Hematopoietic multipotent progenitor cell (in vitro differentiated cells): ENCODE results near the gene MNX1. TPM values are rescaled to one million over a fixed set of nuclear protein-coding genes. Genes with fewer than 3 reads are reported as not detected.

Experiments
- DNase-seq, 3 donors: peaks; one replicate each; pipeline ENCODE4 v3.0.0-alpha.2; 2011 to 2015; ENCODE audit warnings: low read depth in 2 of 3, low spot score in 2 of 3
- total RNA-seq: library from RNA; depleted of rRNA; stranded (reverse); fragments of >200 nt; gene quantifications from one replicate; pipeline ENCODE4 v1.2.3, GENCODE V29; 2012

The MNX1 gene
- total RNA-seq, 1 donor = not detected

GRCh38 chr7:157033483-157034473 is 23.3 kb upstream of the MNX1 start:
- DNase-seq = no peak

- no peak for DNase-seq
Measured at GRCh38 chr7:157032644-157033482, 22.4 kb upstream of the MNX1 start.

GRCh38 chr7:157032128-157032527 is 21.7 kb upstream of the MNX1 start:
- no peak for DNase-seq

- no peak for DNase-seq
Measured at GRCh38 chr7:157028199-157028903, 17.9 kb upstream of the MNX1 start.

- no peak for DNase-seq
Measured at GRCh38 chr7:157027568-157028198, 17.2 kb upstream of the MNX1 start.

DNA sequence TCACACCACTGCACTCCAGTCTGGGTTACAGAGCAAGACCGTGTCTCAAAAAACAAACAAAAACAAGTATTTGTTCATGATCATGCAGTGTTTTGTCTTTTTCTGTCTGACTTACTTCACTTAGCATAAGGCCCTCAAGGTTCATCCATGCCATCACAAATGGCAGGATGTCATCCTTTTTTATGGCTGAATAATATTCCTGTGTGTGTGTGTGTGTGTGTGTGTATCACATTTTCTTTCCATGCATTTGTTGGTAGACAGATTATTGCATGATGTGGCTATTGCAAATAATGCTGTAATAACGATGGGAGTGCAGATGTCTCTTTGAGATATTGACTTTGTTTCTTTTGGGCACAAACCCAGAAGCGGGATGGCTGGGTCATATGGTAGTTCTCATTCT is 14.3 kb upstream of the MNX1 start:
- DNase-seq = no peak

GRCh38 chr7:157023589-157023905 is 13.1 kb upstream of the MNX1 start:
- no peak for DNase-seq

DNA sequence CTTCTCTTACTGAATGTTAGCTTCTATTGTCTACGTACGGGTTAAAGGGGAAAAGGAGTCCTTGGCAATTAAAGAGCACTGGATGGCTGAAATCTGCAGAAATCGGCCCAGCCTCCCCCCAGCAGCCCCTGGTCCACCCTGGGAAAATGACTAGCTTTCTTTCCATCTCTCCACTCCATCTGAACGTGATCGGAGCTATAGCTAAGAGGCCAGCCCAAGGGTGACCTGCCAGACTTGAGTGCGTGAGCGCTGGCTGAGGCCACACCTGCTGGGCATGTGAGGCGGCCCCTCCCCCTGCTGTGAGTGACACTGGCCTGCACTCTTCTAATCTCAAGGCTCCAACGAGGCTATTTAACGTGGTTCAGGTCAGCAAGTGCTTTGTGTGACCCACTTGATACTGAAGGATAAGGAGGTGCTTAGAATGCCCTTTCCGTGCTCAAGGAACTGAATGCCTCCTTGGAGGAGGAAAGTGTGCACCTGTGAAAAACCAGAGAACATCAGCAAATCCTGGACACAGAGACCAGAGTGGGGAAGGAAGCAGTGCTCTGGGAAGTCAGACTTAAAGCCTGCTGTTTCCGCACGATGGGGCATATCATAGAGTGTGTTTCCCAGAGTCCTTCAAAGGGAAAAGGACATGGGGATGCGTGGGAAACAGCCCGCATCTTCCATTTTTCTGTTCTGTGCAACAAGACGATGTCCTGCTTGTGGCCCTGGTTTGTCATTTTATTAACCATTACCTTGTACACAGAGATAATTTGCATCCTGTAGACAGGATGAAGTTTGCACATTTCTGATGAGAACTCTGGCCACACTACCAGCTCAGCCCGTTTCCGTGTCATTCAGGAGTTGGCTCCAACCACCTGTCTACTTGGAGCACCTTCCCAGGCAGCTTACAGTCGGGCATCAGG is 12.5 kb upstream of the MNX1 start:
- no peak for DNase-seq

DNA sequence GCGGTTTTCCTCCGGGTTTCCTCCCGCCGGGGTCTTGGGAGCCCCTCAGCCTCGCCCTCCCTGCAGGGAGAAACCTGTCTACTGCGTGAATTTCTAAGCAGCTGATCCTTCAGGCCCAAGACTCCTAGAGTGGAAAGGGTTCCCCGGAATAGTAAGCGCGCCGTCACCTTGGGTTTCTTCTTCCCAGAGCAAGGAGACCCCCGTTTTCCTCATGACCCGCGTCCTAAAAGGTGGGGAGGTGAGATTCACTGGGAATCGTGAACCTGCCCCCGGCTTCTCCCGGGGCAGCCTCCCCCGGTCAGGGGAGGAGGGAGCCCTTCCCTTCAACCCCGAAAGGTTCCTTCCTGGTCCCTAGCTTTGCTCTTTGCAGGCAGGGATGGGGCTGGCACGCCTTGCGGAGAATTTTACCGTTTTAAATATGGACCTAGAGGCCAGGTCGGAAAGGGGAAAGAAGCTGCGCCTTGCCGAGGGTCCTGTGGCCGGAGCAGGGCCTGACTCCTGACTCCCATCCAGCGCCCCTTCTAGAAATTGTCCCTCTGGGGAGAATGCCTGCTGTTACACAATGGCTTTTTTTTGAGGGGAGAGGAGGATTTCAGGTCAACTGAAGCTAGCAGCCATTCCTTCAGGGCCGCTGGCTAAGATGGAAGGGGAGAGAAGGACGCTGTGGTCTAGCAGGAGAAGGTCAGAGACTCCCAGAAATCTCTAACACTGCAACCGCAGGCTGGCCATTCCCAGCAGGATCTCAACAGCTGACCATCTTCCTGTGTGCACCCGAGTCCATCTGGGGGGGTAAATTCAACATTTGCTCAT is 11.6 kb upstream of the MNX1 start:
- no peak for DNase-seq

- DNase-seq = no peak
Measured at GRCh38 chr7:157021071-157021870, 10.8 kb upstream of the MNX1 start.

DNA sequence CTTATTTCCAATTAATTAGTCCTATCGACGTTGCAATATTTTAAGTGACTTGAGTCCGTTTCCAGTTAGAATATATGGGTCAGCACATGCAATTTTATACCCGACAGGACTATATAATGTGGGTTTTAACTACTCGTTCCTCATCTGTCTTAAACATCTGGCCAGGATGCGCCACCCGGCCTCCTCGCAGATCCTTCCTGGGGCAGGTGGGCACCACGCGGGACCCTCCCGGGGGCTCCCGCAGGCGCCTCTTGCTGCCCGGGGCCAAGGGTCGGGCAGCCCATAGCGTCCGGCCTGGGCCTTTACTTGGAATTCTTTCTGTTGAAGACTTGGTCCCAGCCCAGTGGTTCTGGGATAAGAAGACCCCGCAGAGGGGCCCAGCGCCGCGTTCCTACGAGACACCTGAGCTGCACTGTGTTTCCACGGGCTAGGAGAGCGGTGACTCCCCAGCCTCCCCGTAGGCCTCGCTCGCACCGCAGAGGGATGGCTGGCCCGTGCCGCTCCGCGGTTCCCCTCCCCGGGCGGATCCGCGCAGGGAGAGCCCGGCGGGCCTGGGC is 10.1 kb upstream of the MNX1 start:
- DNase-seq = no peak

GRCh38 chr7:157019718-157020451 is 9.4 kb upstream of the MNX1 start:
- DNase-seq = no peak

GRCh38 chr7:157018997-157019608 is 8.6 kb upstream of the MNX1 start:
- no peak for DNase-seq

DNA sequence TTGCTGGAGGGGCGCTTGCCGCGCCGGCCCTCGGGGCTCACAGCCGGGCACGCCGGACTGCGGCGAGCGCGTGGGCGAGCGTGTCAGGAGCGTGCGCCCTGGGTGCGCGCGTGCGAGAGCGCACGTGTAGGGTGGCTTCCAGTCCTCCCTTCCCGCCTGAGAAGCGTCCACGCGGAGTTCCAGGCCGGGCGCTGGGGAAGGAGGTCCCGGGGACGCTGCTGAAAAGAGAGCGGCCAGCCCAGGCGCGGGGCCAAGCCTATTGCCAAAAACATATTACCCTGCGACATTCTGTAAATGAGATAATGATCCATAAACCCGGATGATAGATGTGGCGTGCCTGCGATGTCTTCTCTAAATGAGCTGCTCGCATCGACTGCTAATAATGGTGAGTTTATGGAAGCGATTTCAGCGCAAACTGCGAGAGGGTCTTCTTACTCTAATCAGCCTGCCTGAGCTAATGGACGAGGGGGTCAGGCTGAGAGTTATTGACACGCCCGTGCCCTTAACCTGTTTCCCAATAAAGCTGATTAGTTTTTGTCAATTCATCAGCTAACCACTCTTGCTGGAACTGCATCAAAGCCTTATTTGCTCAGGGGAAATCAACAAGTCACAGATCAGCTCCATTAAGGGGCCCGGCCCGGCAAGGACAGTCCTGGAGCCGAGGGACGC is 8.0 kb upstream of the MNX1 start:
- no peak for DNase-seq

GRCh38 chr7:157017603-157018327 is 7.3 kb upstream of the MNX1 start:
- no peak for DNase-seq
